HepG2 (cell line): ENCODE measurements around the gene OGT. TPM values are rescaled to one million over a fixed set of nuclear protein-coding genes. Genes with fewer than 3 reads are reported as not detected.

Source experiments
- ATAC-seq: fragments of 200-7000 bp; cut with Tn5 transposase; 3 replicates; pipeline ENCODE4 v1.9.1; 2020; ENCODE audit warnings: mild to moderate bottlenecking, moderate library complexity
- BruUV-seq: library from RNA; stranded (reverse); fragments of 400-500 nt; replicated peaks from 2 replicates; lab custom pipeline; 2021; lab: Mats Ljungman, UMichigan
- CTCF ChIA-PET: fragments of 300-600 bp; formaldehyde crosslinking; extraction: SDS; loops from one replicate; lab custom pipeline; 2021; ENCODE audit warnings: low total read pairs, inconsistent platforms, low intra/inter-chr PET ratio; lab: Yijun Ruan, JAX
- POLR2A ChIA-PET: fragments of 350-600 bp; sonication (Branson Sonifier 250); formaldehyde crosslinking; loops from one replicate; lab custom pipeline; 2020; ENCODE audit warnings: antibody characterized with exemption, inconsistent platforms; lab: Yijun Ruan, JAX
- DNase-seq: peaks from one replicate; pipeline ENCODE4 v3.0.0-alpha.2; 2015; ENCODE audit warnings: low spot score
- FAIRE-seq: peaks from 3 replicates; lab custom pipeline; 2011; peaks lifted over from hg19 to GRCh38; lab: Jason Lieb, UNC
- H2AFZ ChIP-seq: one replicate; pipeline ENCODE4 v1.6.1; 2011; ENCODE audit warnings: low read length, inconsistent platforms
- H3K27ac ChIP-seq: fragments of 300-600 bp; 3 replicates; pipeline ENCODE4 v1.8.0; 2011; ENCODE audit warnings: mixed run types, mild to moderate bottlenecking, mixed read lengths, low read length, inconsistent platforms; ENCODE audit not compliant: insufficient read depth; ENCODE audit errors: extremely low read length
- H3K27me3 ChIP-seq, 2 experiments: fragments of 200-600 bp in 1 of 2; 2 replicates in 1 of 2; 3 replicates in 1 of 2; pipeline versions ENCODE4 v1.6.0 to v1.8.0; 2011; ENCODE audit warnings: low read length in 2 of 2, mild to moderate bottlenecking in 2 of 2, moderate library complexity in 2 of 2, inconsistent platforms in 1 of 2; ENCODE audit not compliant: insufficient read depth in 2 of 2, control insufficient read depth in 1 of 2
- H3K36me3 ChIP-seq, 2 experiments: fragments of 200-600 bp in 1 of 2; replicated peaks in 1 of 2; 2 replicates in 1 of 2; 3 replicates in 1 of 2; pipeline versions ENCODE4 v1.5.1 to v1.8.0; 2011; ENCODE audit warnings: low read length in 2 of 2, inconsistent platforms in 1 of 2; ENCODE audit not compliant: insufficient read depth in 2 of 2, control insufficient read depth in 1 of 2
- H3K4me1 ChIP-seq: 2 replicates; pipeline ENCODE4 v1.5.1; 2012; ENCODE audit warnings: low read length, inconsistent platforms; ENCODE audit not compliant: insufficient read depth
- H3K4me2 ChIP-seq: 2 replicates; pipeline ENCODE4 v1.6.0; 2011; ENCODE audit warnings: low read depth, low read length, inconsistent platforms
- H3K4me3 ChIP-seq, 3 experiments: fragments of 200-600 bp in 1 of 3; sonication (generic), shearing (Covaris generic) in 1 of 3; replicated peaks in 1 of 3; 2 replicates each; pipeline ENCODE4 v1.5.1; 2011 to 2016; ENCODE audit warnings: low read length in 3 of 3, inconsistent platforms in 2 of 3, low read depth in 2 of 3, mild to moderate bottlenecking in 2 of 3, control low read depth in 1 of 3, mixed read lengths in 1 of 3; ENCODE audit not compliant: insufficient read depth in 1 of 3
- H3K79me2 ChIP-seq: one replicate; pipeline ENCODE4 v1.6.1; 2011; ENCODE audit warnings: low read length, inconsistent platforms; ENCODE audit not compliant: insufficient read depth
- H3K9ac ChIP-seq: 2 replicates; pipeline ENCODE4 v1.6.0; 2011; ENCODE audit warnings: mild to moderate bottlenecking, low read depth, low read length, inconsistent platforms; ENCODE audit not compliant: insufficient read depth
- H3K9me3 ChIP-seq: 2 replicates; pipeline ENCODE4 v1.5.1; 2012; ENCODE audit warnings: mild to moderate bottlenecking, low read length
- H4K20me1 ChIP-seq: 2 replicates; pipeline ENCODE4 v1.6.0; 2011; ENCODE audit warnings: inconsistent platforms, mild to moderate bottlenecking, low read length, moderate library complexity; ENCODE audit not compliant: insufficient read depth
- IRF2 ChIP-seq: IDR thresholded peaks from 2 replicates; pipeline ENCODE4 v1.6.1; 2018; ENCODE audit warnings: missing genetic modification reagents, missing compliant biosample characterization
- MAFK ChIP-seq, 2 experiments: IDR thresholded peaks in 1 of 2; conservative IDR thresholded peaks in 1 of 2; 2 replicates each; pipeline ENCODE4 v1.6.1; 2011; ENCODE audit warnings: improper control_type of control experiment in 2 of 2, low read length in 2 of 2
- NFE2L2 ChIP-seq: fragments of 150-350 bp; IDR thresholded peaks from 2 replicates; pipeline ENCODE4 v1.6.1; 2014; ENCODE audit warnings: low read length
- RBM22 ChIP-seq: fragments of 200-400 bp; formaldehyde crosslinking; optimal IDR thresholded peaks from 2 replicates; pipeline ENCODE3; 2017; ENCODE audit warnings: mild to moderate bottlenecking, low read length, moderate library complexity
- TCF7 ChIP-seq: sonication (generic); IDR thresholded peaks from 2 replicates; pipeline ENCODE4 v1.6.1; 2016; ENCODE audit warnings: antibody characterized with exemption, low read depth
- UBTF ChIP-seq: sonication (generic); formaldehyde crosslinking; IDR thresholded peaks from 2 replicates; pipeline ENCODE4 v1.4.0; 2020; ENCODE audit warnings: mild to moderate bottlenecking, missing genetic modification reagents
- ZNF275 ChIP-seq: sonication (generic); formaldehyde crosslinking; IDR thresholded peaks from 2 replicates; pipeline ENCODE4 v1.8.0; 2022; ENCODE audit warnings: missing genetic modification reagents, mild to moderate bottlenecking, inconsistent platforms, borderline replicate concordance
- ZNF280B ChIP-seq: sonication (generic); formaldehyde crosslinking; IDR thresholded peaks from 2 replicates; pipeline ENCODE4 v1.5.0; 2020; ENCODE audit warnings: missing genetic modification reagents, mild to moderate bottlenecking, borderline replicate concordance
- ZNF281 ChIP-seq: sonication (generic); formaldehyde crosslinking; IDR thresholded peaks from 2 replicates; pipeline ENCODE4 v1.4.0; 2020; ENCODE audit warnings: missing genetic modification reagents, borderline replicate concordance
- ZNF367 ChIP-seq: sonication (generic); formaldehyde crosslinking; IDR thresholded peaks from 2 replicates; pipeline ENCODE4 v1.4.0; 2020; ENCODE audit warnings: missing genetic modification reagents, borderline replicate concordance
- ZNF652 ChIP-seq: IDR thresholded peaks from 2 replicates; pipeline ENCODE4 v1.6.1; 2016; ENCODE audit warnings: low read depth, borderline replicate concordance
- ZNF672 ChIP-seq: sonication (generic); formaldehyde crosslinking; IDR thresholded peaks from 2 replicates; pipeline ENCODE4 v1.8.1; 2022; ENCODE audit warnings: missing genetic modification reagents
- ZNF878 ChIP-seq: sonication (generic); formaldehyde crosslinking; IDR thresholded peaks from 2 replicates; pipeline ENCODE4 v1.8.1; 2023; ENCODE audit warnings: mild to moderate bottlenecking, missing genetic modification reagents, moderate library complexity
- WGBS: methylation state at CpG from one replicate; pipeline ENCODE4 v1.1.6; 2017; ENCODE audit warnings: low lambda C conversion rate; 5-methylcytosine and 5-hydroxymethylcytosine counted together
- in situ Hi-C: cut with HindIII; loops from 2 replicates; pipeline ENCODE4 v1.10.0; 2017; ENCODE audit warnings: low pct_unique_long_range_greater_than_20kb; ENCODE audit not compliant: extremely low pct_ligation_motif_present
- intact Hi-C: fragments of 100-400 bp; cut with micrococcal nuclease; formaldehyde crosslinking; loops from one replicate; pipeline ENCODE4 v1.10.0; 2022; ENCODE audit not compliant: unreplicated experiment
- polyA plus RNA-seq, 8 experiments: library from polyadenylated mRNA; depleted of rRNA in 3 of 8; stranded (reverse) in 7 of 8; unstranded in 1 of 8; fragments of >200 nt; fragmentation: Illumina TruSeq in 4 of 8; extraction: Trizol in 4 of 8; gene quantifications; 2 replicates each; pipeline versions ENCODE4 v1.2.1 to v1.2.3, GENCODE V29; 2011 to 2016; ENCODE audit warnings: low read depth in 4 of 8, missing spikeins in 1 of 8, mixed read lengths in 1 of 8; ENCODE audit not compliant: insufficient read depth in 1 of 8
- total RNA-seq, 5 experiments: library from RNA; depleted of rRNA; stranded (reverse); fragments of >200 nt; fragmentation: Illumina TruSeq; extraction: Trizol; gene quantifications; 2 replicates each; pipeline ENCODE4 v1.2.3, GENCODE V29; 2016; ENCODE audit warnings: low read depth in 1 of 5

OGT gene
- total and polyA plus RNA-seq, 2 of the 13 experiments (the other 11 are each of a cell fraction or from before 2014, with no cell fraction given): 71.7 to 463 TPM

DNA sequence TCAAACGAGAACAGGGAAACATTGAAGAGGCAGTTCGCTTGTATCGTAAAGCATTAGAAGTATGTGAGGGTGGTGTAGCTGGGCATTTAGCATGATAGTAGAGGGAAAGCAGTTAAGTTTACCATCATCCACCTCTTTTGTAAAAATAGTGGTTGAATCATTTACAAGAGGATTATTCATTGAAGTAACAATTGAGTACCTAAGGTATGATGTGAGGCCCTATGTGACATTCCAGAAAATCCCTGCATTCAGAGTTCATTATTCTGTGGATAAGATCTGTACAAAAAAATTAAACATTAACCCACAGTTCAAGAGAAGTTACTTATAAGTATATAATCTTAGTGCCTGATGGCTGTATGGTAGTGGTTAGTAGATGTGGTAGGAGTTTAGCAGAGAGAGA is 23.1 kb downstream of the OGT start (continued):
- TF ChIP-seq ZNF280B (CRISPR knock-in tag) (no peak), ZNF672 (no peak), ZNF275 (CRISPR knock-in tag) (no peak), RBM22 (no peak), NFE2L2 (no peak), ZNF878 (no peak), ZNF652 (CRISPR knock-in tag) (no peak), UBTF (CRISPR knock-in tag) (no peak)

DNA sequence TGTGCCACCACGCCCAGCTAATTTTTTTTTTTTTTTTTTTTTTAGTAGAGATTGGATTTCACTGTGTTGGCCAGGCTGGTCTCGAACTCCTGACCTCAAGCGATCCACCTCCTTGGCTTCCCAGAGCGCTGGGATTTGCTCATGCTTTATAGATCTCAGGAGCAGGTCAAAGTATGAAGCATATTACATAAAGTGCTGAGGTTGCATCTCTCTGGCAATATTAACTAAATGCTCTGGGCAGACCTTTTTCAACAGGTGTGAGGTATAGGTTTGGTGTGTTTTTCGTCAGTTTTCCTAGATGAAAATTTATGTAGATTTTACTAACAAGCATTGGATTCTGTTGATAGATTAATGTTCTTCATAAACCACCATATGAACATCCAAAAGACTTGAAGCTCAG is 26.0 kb downstream of the OGT start:
- no peak overlapping the region for H3K9ac ChIP-seq
- ChIA-PET POLR2A (no interaction called here), CTCF (no interaction called here)
- 94% methylated on average over 4 of the region's 5 CpGs for WGBS
- H3K27me3 ChIP-seq: no peaks in the 10 kb centered on the region
- BruUV-seq: no TSS peak
- DNase-seq (no peak), FAIRE-seq (no peak), ATAC-seq (no peak)
- H3K4me3 ChIP-seq: no peak overlapping the region
- in situ Hi-C loops (no loop called here), intact Hi-C loops (no loop called here)
- H3K4me1 ChIP-seq: peaks cover 23% of the 10 kb centered on the region
- H3K36me3 ChIP-seq: peaks cover 2 to 53% of the 10 kb centered on the region in 2 experiments; a peak in 4 of 5 replicates
- 0 out of 2 replicates have a peak, but pooled peaks cover 2% of the 10 kb centered on the region for H4K20me1 ChIP-seq
- H3K9me3 ChIP-seq: no peaks in the 10 kb centered on the region
- no peak overlapping the region for H3K27ac ChIP-seq
- peaks cover 2% of the 10 kb centered on the region for H3K79me2 ChIP-seq
- H2AFZ ChIP-seq: no peak overlapping the region
- no peak overlapping the region for H3K4me2 ChIP-seq
- TF ChIP-seq MAFK (conservative IDR thresholded peaks at IDR 0.05 in 1 of 2, IDR thresholded peaks at IDR 0.05 in 1 of 2; ENCODE audit: low read length in 2 of 2) (peak; percentile 30 to 82; a peak in 3 of 4 replicates), IRF2 (CRISPR knock-in tag) (no peak), ZNF281 (CRISPR knock-in tag) (no peak), UBTF (CRISPR knock-in tag) (no peak), TCF7 (no peak), ZNF367 (CRISPR knock-in tag) (no peak)
